Measurements from ENCODE around the gene SSBP3.

The SSBP3 gene

DNA sequence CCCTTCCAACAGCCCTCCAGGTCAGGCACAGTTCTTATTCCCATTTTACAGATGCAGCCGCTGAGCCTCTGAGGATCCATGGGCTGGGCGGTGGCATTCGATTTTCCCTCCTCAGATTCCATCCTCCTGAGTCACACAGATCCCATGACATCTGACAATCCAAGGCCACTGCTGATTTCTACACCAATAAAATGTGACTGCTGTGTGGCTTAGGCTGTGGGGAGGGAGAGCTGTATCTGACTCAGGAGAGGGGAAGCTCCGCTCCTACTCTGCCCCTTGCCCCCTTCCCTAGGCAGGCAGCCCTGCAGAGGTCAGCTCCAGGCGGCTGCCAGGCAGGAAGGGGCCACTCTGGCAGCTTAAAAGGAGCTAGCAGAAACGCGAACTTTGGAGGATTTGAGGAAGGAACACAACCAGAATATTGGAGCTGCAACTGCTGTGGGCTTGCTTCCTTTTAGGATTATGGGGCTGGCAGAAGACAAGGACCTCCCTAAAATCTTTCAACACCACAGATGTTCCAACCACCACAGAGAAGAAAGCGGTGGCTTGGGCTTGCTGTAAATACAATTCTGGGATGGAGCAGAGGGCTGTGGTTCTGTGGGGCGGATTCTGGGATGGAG is 156.3 kb downstream of the SSBP3 start:
- no peak for DNase-seq (ENCODE audit: insufficient read length, low spot score)
- TF ChIP-seq, protein P1, sequence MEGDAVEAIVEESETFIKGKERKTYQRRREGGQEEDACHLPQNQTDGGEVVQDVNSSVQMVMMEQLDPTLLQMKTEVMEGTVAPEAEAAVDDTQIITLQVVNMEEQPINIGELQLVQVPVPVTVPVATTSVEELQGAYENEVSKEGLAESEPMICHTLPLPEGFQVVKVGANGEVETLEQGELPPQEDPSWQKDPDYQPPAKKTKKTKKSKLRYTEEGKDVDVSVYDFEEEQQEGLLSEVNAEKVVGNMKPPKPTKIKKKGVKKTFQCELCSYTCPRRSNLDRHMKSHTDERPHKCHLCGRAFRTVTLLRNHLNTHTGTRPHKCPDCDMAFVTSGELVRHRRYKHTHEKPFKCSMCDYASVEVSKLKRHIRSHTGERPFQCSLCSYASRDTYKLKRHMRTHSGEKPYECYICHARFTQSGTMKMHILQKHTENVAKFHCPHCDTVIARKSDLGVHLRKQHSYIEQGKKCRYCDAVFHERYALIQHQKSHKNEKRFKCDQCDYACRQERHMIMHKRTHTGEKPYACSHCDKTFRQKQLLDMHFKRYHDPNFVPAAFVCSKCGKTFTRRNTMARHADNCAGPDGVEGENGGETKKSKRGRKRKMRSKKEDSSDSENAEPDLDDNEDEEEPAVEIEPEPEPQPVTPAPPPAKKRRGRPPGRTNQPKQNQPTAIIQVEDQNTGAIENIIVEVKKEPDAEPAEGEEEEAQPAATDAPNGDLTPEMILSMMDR (IDR thresholded peaks at IDR 0.05; ENCODE audit: insufficient read depth, missing control alignments): no peak
- no peak for FAIRE-seq

DNA sequence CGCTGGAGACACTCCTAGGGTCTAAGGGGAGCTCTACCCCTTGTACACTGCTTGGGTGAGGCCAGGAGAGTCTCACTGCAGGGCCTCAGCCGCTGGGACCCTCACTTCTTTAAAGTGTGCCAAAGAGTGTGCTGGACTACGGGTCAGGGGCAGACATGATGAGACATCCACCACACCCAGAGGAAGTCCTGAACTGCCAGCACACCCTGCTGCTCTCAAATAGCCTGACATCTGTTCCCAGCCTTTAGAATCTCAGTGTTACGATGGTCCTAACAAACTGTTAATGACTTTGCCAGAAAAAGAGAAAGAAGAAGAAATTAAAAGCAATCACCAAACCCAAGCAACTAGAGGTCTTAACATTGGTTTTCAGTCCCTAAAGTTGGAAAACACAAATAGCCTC is 157.2 kb downstream of the SSBP3 start:
- no peak for DNase-seq (ENCODE audit: insufficient read length, low spot score)
- no peak for FAIRE-seq

DNA sequence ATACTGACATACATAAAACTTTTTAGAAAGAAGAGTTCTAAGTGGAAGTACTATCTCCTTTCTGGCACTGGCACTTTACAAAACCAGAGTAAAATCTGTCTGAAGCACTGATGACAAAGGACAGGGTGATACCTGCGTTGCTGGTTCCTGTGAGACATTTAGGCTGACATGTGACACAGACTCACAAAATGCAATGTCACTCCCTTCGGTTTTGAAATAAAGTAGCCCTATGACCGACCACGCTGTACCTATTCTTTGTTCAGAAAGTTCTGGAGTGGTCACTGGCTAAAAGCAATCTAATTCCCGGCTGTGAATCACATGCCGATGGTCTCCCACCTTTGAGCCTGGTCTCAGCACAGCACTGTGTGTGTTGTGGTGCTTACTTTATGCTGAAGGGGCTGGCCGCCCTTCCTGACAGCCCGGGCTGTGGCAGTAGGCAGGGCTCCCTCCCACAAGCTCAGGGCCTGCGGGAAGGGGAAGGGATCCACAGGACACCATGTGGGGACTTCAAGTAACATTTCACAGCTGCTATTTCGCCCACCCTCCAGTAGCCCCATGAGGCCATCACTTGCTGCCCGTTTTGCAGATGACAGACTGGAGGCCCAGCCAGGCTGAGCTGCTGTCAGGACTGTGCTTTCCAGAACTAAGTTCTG is 158.2 kb downstream of the SSBP3 start:
- DNase-seq (ENCODE audit: insufficient read length, low spot score): no peak
- FAIRE-seq: no peak
- TF ChIP-seq, protein P1 (IDR thresholded peaks at IDR 0.05; ENCODE audit: insufficient read depth, missing control alignments): no peak

More for the DNA sequence above, 157.2 kb downstream of the SSBP3 start:
- TF ChIP-seq, protein P1 (IDR thresholded peaks at IDR 0.05; ENCODE audit: insufficient read depth, missing control alignments): no peak

DNA sequence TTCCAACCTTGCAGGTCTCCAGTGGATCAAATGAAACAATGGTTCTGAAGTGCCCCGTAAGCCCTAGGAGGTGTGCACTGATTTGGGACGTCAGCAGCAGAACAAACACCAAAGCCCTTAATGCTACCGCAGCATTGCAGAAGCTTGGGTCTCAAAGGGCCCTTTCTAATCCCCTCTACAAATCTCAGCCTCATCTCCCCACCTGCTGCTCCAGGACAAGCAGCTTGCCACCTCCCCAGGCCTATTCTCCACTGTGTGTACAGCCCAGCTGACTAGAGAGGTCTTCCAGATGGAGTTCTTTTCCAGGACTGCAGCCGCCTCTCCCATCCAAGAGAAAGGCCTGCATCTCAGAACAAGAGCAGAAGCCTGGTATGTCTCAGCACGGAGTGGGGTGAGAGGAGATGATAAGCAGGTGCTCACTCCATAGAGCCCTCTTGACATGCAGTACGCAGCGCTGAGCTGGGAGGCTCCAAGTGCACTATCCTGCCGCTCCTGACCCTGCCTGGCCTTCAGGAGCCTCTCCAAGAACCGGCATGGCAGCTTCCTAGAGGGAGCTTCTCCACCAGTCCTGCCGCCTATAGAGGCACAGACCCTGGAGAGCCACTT is 160.0 kb downstream of the SSBP3 start:
- TF ChIP-seq, protein P1 (IDR thresholded peaks at IDR 0.05; ENCODE audit: insufficient read depth, missing control alignments): no peak
- FAIRE-seq: peak; percentile 74
- DNase-seq (ENCODE audit: insufficient read length, low spot score): peak; percentile 72

DNA sequence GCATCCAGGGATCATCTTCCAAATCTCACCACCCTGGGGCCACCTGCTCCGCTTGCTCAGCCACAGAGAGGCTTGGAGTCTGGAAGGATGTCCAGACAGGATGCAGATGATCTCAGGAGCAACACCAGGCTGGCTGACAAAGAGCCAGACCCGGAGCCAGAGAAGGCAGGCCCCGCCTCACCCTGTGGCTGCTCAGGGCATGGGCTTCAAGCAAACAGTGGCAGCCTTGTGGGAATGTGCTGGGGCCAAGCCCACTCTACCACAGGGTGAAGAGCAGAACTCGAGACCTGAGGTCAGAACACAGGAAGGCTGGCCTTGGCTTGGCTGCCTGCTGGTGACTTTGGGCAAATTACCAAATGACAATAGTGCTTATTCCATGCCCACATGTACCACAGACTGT is 160.7 kb downstream of the SSBP3 start:
- DNase-seq (ENCODE audit: insufficient read length, low spot score): no peak
- no peak for FAIRE-seq
- TF ChIP-seq, protein P1 (IDR thresholded peaks at IDR 0.05; ENCODE audit: insufficient read depth, missing control alignments): no peak

DNA sequence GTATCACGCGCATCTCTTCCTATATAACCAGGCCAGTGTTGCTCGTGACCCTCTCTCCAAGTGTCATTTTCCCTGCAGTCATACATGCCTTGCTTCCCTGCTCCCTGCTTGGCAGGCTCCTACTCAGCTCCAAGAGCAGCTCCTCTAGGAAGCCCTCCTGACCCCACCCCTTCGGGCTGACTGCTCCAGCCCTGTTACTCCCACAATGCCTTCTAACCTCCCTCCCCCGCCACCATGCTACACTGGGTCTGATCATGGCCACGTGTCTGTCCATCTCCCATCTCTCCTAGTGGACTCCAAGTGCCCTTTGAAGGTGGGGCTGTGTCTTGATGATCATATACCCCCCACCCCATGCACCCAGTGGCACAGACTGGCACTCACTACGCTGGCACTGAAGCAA is 161.5 kb downstream of the SSBP3 start:
- no peak for FAIRE-seq
- TF ChIP-seq, protein P1 (IDR thresholded peaks at IDR 0.05; ENCODE audit: insufficient read depth, missing control alignments): no peak
- no peak for DNase-seq (ENCODE audit: insufficient read length, low spot score)

DNA sequence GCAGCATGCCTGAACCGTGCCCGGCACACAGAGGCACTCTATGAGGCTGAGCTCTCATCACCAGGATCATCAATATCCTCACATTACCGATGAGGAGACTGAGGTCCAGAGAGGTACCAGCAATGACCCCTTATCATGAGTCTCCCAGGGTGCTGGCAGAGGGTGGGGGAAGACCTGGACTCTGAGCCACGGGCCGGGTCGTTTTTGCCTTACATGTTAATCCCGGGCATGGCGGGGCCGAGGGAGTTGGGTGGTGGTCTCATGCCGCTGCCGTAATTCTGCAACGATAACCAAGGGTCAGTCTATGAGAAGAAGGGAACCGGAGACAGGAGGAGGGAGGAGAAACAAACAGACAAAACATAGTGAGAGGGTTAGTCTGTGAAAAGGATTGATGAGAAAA is 163.2 kb downstream of the SSBP3 start:
- FAIRE-seq: no peak
- TF ChIP-seq, protein P1 (IDR thresholded peaks at IDR 0.05; ENCODE audit: insufficient read depth, missing control alignments): no peak
- no peak for DNase-seq (ENCODE audit: insufficient read length, low spot score)

Data from D721Med (cell line).